ENCODE results near the gene NIT2. TPM values are rescaled to one million over a fixed set of nuclear protein-coding genes. Genes with fewer than 3 reads are reported as not detected.

The NIT2 gene
- total and polyA plus RNA-seq, 9 of the 15 experiments (the other 6 are each of a cell fraction or from before 2014, with no cell fraction given): 11.4 to 62.2 (median 22.1) TPM

- TF ChIP-seq ZBTB40 (IDR thresholded peaks at IDR 0.05) (no peak), ZBTB40 (CRISPR knock-in tag; IDR thresholded peaks at IDR 0.05) (no peak), CHD4 (IDR thresholded peaks at IDR 0.05; ENCODE audit: insufficient read depth, insufficient replicate concordance, low read depth, low read length, poor library complexity, severe bottlenecking) (peak; percentile 36), STAT5A (IDR thresholded peaks at IDR 0.05; ENCODE audit: borderline replicate concordance, low read length) (no peak), SNAPC5 (CRISPR knock-in tag; IDR thresholded peaks at IDR 0.05) (no peak), ZNF431 (CRISPR knock-in tag; IDR thresholded peaks at IDR 0.05) (no peak), CBFA2T2 (conservative IDR thresholded peaks at IDR 0.05) (no peak), ZNF232 (CRISPR knock-in tag; IDR thresholded peaks at IDR 0.05) (no peak), ADNP (tag; IDR thresholded peaks at IDR 0.05) (peak; percentile 92), TEAD4 (IDR thresholded peaks at IDR 0.05; ENCODE audit: low read length) (no peak), TEAD4 (CRISPR knock-in tag; IDR thresholded peaks at IDR 0.05; ENCODE audit: borderline replicate concordance) (no peak), NUFIP1 (IDR thresholded peaks at IDR 0.05; ENCODE audit: partially characterized antibody) (no peak), USF1 (CRISPR knock-in tag; IDR thresholded peaks at IDR 0.05) (no peak), ZNF3 (CRISPR knock-in tag; IDR thresholded peaks at IDR 0.05) (no peak), RBM25 (IDR thresholded peaks at IDR 0.05; ENCODE audit: low read depth, low read length, severe bottlenecking) (peak; percentile 94), HLTF (IDR thresholded peaks at IDR 0.05) (no peak), ARID2 (IDR thresholded peaks at IDR 0.05) (no peak), RBFOX2 (IDR thresholded peaks at IDR 0.05; ENCODE audit: low read depth, low read length) (no peak), SAP30 (IDR thresholded peaks at IDR 0.05; ENCODE audit: borderline replicate concordance, insufficient read depth, low read depth, low read length, poor library complexity, severe bottlenecking) (no peak), KDM1A (IDR thresholded peaks at IDR 0.05) (peak; percentile 50 to 62)
These were observed 46.2 kb upstream of the NIT2 start (continued) for GRCh38 chr3:100288288-100288894.
